Endodermal cell (in vitro differentiated cells): ENCODE data around the gene MTHFD1L. TPM values are rescaled to one million over a fixed set of nuclear protein-coding genes. Genes with fewer than 3 reads are reported as not detected.

Experiments used
- DNase-seq: peaks from one replicate; pipeline ENCODE4 v3.0.0-alpha.2; 2017
- H3K27ac ChIP-seq: 2 replicates; pipeline ENCODE4 v1.5.1; 2013; ENCODE audit warnings: mild to moderate bottlenecking, low read depth, low read length, moderate library complexity
- H3K27me3 ChIP-seq: 2 replicates; pipeline ENCODE4 v1.6.1; 2013; ENCODE audit warnings: mild to moderate bottlenecking, low read length, moderate library complexity; ENCODE audit not compliant: insufficient read depth, control insufficient read depth, poor library complexity, severe bottlenecking
- H3K36me3 ChIP-seq: 2 replicates; pipeline ENCODE4 v1.7.0; 2013; ENCODE audit warnings: mild to moderate bottlenecking, low read length, moderate library complexity; ENCODE audit not compliant: control insufficient read depth, insufficient read depth
- H3K4me1 ChIP-seq: one replicate; pipeline ENCODE4 v1.7.0; 2013; ENCODE audit warnings: low read length; ENCODE audit not compliant: control insufficient read depth, insufficient read depth
- H3K4me3 ChIP-seq: 2 replicates; pipeline ENCODE4 v1.5.1; 2013; ENCODE audit warnings: mild to moderate bottlenecking, low read length, moderate library complexity
- H3K9ac ChIP-seq: 2 replicates; pipeline ENCODE4 v1.6.1; 2013; ENCODE audit warnings: mild to moderate bottlenecking, low read length, moderate library complexity; ENCODE audit not compliant: poor library complexity, severe bottlenecking; ENCODE audit errors: extremely low read depth
- H3K9me3 ChIP-seq: 2 replicates; pipeline ENCODE4 v1.6.1; 2013; ENCODE audit warnings: mild to moderate bottlenecking, low read length, moderate library complexity; ENCODE audit not compliant: control insufficient read depth
- H3K27ac Mint-ChIP-seq: 2 replicates; pipeline ENCODE4 v1.8.0; 2020; ENCODE audit warnings: mixed read lengths
- H3K27me3 Mint-ChIP-seq: 2 replicates; pipeline ENCODE4 v1.8.0; 2021; ENCODE audit warnings: mild to moderate bottlenecking, mixed read lengths; ENCODE audit not compliant: insufficient read depth
- H3K36me3 Mint-ChIP-seq: 2 replicates; pipeline ENCODE4 v1.8.0; 2020; ENCODE audit warnings: low read depth, mixed read lengths
- H3K4me1 Mint-ChIP-seq: 2 replicates; pipeline ENCODE4 v1.8.0; 2020; ENCODE audit warnings: mixed read lengths
- H3K4me3 Mint-ChIP-seq: 2 replicates; pipeline ENCODE4 v1.8.0; 2020; ENCODE audit warnings: mild to moderate bottlenecking, moderate library complexity, mixed read lengths
- H3K9me3 Mint-ChIP-seq: 2 replicates; pipeline ENCODE4 v1.8.0; 2020; ENCODE audit warnings: mild to moderate bottlenecking, mixed read lengths
- CTCF ChIP-seq: fragments of 200-600 bp; sonication (generic); conservative IDR thresholded peaks from 2 replicates; pipeline ENCODE4 v1.5.0; 2021; ENCODE audit warnings: antibody characterized with exemption, mild to moderate bottlenecking
- WGBS, 2 experiments: methylation state at CpG; one replicate each; pipeline versions ENCODE4 v1.1.5 to v1.1.7; 2013; ENCODE audit warnings: missing lambda C conversion rate in 2 of 2, mixed read lengths in 1 of 2; ENCODE audit not compliant: insufficient coverage in 1 of 2, insufficient read length in 1 of 2; 5-methylcytosine and 5-hydroxymethylcytosine counted together
- total RNA-seq, 2 donors: library from RNA; stranded (reverse); fragmentation: NEBNext Ultra II Directional in 1 of 2; extraction: Animal tissue kit (Norgen Biotek cat#: 25700) in 1 of 2; gene quantifications; 2 replicates in 1 of 2; 3 replicates in 1 of 2; pipeline ENCODE4 v1.2.1, GENCODE V29; 2021

MTHFD1L gene
- total RNA-seq, 2 donors from 2014 or later, result 70.2 to 72.6 TPM

- Mint-ChIP-seq H3K27me3 (peaks cover 28% of the 10 kb centered on the region), H3K27ac (no peak overlapping the region), H3K9me3 (peaks cover 17% of the 10 kb centered on the region), H3K4me1 (peaks cover 24% of the 10 kb centered on the region), H3K36me3 (peaks cover 3% of the 10 kb centered on the region), H3K4me3 (no peak overlapping the region)
- Histone ChIP-seq H3K36me3 (no peaks in the 10 kb centered on the region), H3K4me3 (no peak overlapping the region), H3K27me3 (no peaks in the 10 kb centered on the region), H3K9ac (no peak overlapping the region), H3K9me3 (no peaks in the 10 kb centered on the region), H3K4me1 (peaks cover 5% of the 10 kb centered on the region), H3K27ac (no peak overlapping the region)
- DNase-seq, result peak; percentile 76
- WGBS, 2 experiments, result 87 to 100% methylated on average over 2 to 5 of the region's 5 CpGs
- TF ChIP-seq CTCF, result no peak
Observed at GRCh38 chr6:151128763-151129370, 263.4 kb downstream of the MTHFD1L start.

GRCh38 chr6:151130329-151130728 lies 264.8 kb downstream of the MTHFD1L start:
- H3K4me3 Mint-ChIP-seq, result no peak overlapping the region
- peaks cover 3% of the 10 kb centered on the region for H3K36me3 Mint-ChIP-seq
- no peak for TF ChIP-seq CTCF
- Histone ChIP-seq H3K9ac (no peak overlapping the region), H3K4me3 (no peak overlapping the region), H3K4me1 (peaks cover 5% of the 10 kb centered on the region), H3K36me3 (no peaks in the 10 kb centered on the region), H3K27me3 (no peaks in the 10 kb centered on the region), H3K9me3 (peaks cover 4% of the 10 kb centered on the region), H3K27ac (no peak overlapping the region)
- WGBS, 2 experiments, result 89 to 100% methylated on average over 1 to 6 of the region's 6 CpGs
- DNase-seq, result no peak
- peaks cover 28% of the 10 kb centered on the region for H3K27me3 Mint-ChIP-seq
- H3K9me3 Mint-ChIP-seq, result peaks cover 29% of the 10 kb centered on the region
- peaks cover 24% of the 10 kb centered on the region for H3K4me1 Mint-ChIP-seq
- no peak overlapping the region for H3K27ac Mint-ChIP-seq

GRCh38 chr6:151131324-151132007 lies 266.0 kb downstream of the MTHFD1L start:
- H3K9me3 ChIP-seq, result peaks cover 4% of the 10 kb centered on the region
- TF ChIP-seq CTCF, result no peak
- Mint-ChIP-seq H3K27ac (no peak overlapping the region), H3K36me3 (peaks cover 3% of the 10 kb centered on the region), H3K9me3 (peaks cover 32% of the 10 kb centered on the region), H3K4me3 (no peak overlapping the region), H3K4me1 (peaks cover 25% of the 10 kb centered on the region), H3K27me3 (peaks cover 28% of the 10 kb centered on the region)
- no peak overlapping the region for H3K27ac ChIP-seq
- H3K4me1 ChIP-seq, result peaks cover 5% of the 10 kb centered on the region
- DNase-seq, result no peak
- no peak overlapping the region for H3K9ac ChIP-seq
- no peak overlapping the region for H3K4me3 ChIP-seq
- WGBS, 2 experiments, result 93 to 100% methylated on average over 1 to 3 of the region's 3 CpGs
- H3K36me3 ChIP-seq, result no peaks in the 10 kb centered on the region
- no peaks in the 10 kb centered on the region for H3K27me3 ChIP-seq
